ENCODE data around the gene HYLS1. TPM values are rescaled to one million over a fixed set of nuclear protein-coding genes. Genes with fewer than 3 reads are reported as not detected.

The HYLS1 gene
- polyA plus RNA-seq, 2 of the 4 experiments (the other 2 are of a cell fraction) = 14.9 to 18.7 TPM

DNA sequence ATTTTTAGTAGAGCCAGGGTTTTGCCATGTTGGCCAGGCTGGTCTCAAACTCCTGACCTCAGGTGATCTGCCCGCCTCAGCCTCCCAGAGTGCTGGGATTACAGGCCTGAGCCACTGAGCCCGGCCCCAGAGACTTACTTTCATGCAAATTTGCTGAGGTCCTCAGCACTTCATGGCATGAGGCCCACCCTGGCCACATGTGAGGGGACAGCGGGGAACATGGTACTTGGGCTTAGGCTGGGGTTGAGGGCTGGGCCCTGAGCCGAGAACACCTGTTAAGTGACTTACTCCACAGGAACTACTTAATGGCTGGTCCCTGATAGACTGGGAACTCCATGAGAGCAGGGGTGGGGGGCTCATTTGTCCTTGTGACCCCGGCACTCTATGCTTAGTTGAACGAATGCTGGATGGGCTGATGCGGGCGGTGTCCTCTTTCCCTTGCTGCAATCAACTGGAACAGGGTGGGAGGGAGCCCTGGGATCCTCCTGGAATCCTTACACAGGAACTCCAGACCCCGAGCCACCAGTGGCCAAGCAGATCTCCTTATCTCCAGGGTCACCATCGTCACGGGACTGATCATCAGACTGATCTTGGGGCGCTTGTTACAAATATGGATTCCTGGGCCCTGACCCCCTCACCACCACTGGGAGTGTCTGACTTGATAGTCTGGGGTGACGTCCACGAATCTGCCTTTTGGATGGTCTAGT is 59.4 kb downstream of the HYLS1 start:
- Histone ChIP-seq H3K4me1 (no peaks in the 10 kb centered on the region), H3K27ac (no peak overlapping the region), H3K4me2 (no peak overlapping the region), H3K4me3 (no peak overlapping the region), H3K9me3 (no peaks in the 10 kb centered on the region)
- DNase-seq (ENCODE audit: low read depth in 1 of 2, low spot score in 1 of 2) (no peak), FAIRE-seq (no peak), ATAC-seq (no peak)
- ChIA-PET POLR2A (no interaction called here), CTCF (interaction anchor here (1.1 kb wide), 1 partner anchor 24 kb away, joined by 4 read pairs; no protein-coding TSS in a partner anchor)
- TF ChIP-seq SMC3 (IDR thresholded peaks at IDR 0.05) (no peak), HOXB5 (CRISPR knock-in tag; IDR thresholded peaks at IDR 0.05) (no peak), HOXB13 (CRISPR knock-in tag; IDR thresholded peaks at IDR 0.05; ENCODE audit: low read depth) (no peak), MAX (IDR thresholded peaks at IDR 0.05) (no peak), FOSB (CRISPR knock-in tag; IDR thresholded peaks at IDR 0.05) (no peak), ZC3H11A (IDR thresholded peaks at IDR 0.05) (no peak), CEBPB (IDR thresholded peaks at IDR 0.05) (no peak), ZSCAN20 (CRISPR knock-in tag; IDR thresholded peaks at IDR 0.05) (no peak), POLR2AphosphoS2 (conservative IDR thresholded peaks at IDR 0.05; ENCODE audit: low read length) (no peak), FOSL2 (IDR thresholded peaks at IDR 0.05) (no peak), FOSL2 (CRISPR knock-in tag; IDR thresholded peaks at IDR 0.05) (no peak), TFCP2L1 (CRISPR knock-in tag; IDR thresholded peaks at IDR 0.05) (no peak), EHMT2 (IDR thresholded peaks at IDR 0.05; ENCODE audit: low read depth) (no peak), RFX5 (IDR thresholded peaks at IDR 0.05) (no peak)
- 74% methylated on average over 11 of the region's 14 CpGs for whole genome bisulfite sequencing (ENCODE audit: missing lambda C conversion rate)

GRCh38 chr11:125947419-125948277 is 60.2 kb downstream of the HYLS1 start:
- no peaks in the 10 kb centered on the region for H3K4me1 ChIP-seq
- no peaks in the 10 kb centered on the region for H3K9me3 ChIP-seq
- WGBS (ENCODE audit: missing lambda C conversion rate) = 72% methylated on average over 11 of the region's 24 CpGs
- DNase-seq (ENCODE audit: low read depth in 1 of 2, low spot score in 1 of 2) (no peak), ATAC-seq (no peak), FAIRE-seq (no peak)
- H3K4me2 ChIP-seq = no peak overlapping the region
- ChIA-PET POLR2A (no interaction called here), CTCF (no interaction called here)
- no peak overlapping the region for H3K4me3 ChIP-seq
- H3K27ac ChIP-seq = no peak overlapping the region
- TF ChIP-seq RCOR1 (IDR thresholded peaks at IDR 0.05; ENCODE audit: low read depth, low read length) (no peak), FOXS1 (CRISPR knock-in tag; IDR thresholded peaks at IDR 0.05) (no peak), FOSL2 (IDR thresholded peaks at IDR 0.05) (no peak), FOSL2 (CRISPR knock-in tag; IDR thresholded peaks at IDR 0.05) (no peak), HEYL (CRISPR knock-in tag; IDR thresholded peaks at IDR 0.05) (no peak), CBX8 (IDR thresholded peaks at IDR 0.05) (no peak), CBX2 (IDR thresholded peaks at IDR 0.05; ENCODE audit: borderline replicate concordance, low read depth) (no peak), CHD2 (IDR thresholded peaks at IDR 0.05; ENCODE audit: low read length, partially characterized antibody) (no peak), ZSCAN20 (CRISPR knock-in tag; IDR thresholded peaks at IDR 0.05) (no peak), JUN (IDR thresholded peaks at IDR 0.05) (no peak), EP300 (IDR thresholded peaks at IDR 0.05) (no peak), HOXA7 (CRISPR knock-in tag; IDR thresholded peaks at IDR 0.05) (no peak)

DNA sequence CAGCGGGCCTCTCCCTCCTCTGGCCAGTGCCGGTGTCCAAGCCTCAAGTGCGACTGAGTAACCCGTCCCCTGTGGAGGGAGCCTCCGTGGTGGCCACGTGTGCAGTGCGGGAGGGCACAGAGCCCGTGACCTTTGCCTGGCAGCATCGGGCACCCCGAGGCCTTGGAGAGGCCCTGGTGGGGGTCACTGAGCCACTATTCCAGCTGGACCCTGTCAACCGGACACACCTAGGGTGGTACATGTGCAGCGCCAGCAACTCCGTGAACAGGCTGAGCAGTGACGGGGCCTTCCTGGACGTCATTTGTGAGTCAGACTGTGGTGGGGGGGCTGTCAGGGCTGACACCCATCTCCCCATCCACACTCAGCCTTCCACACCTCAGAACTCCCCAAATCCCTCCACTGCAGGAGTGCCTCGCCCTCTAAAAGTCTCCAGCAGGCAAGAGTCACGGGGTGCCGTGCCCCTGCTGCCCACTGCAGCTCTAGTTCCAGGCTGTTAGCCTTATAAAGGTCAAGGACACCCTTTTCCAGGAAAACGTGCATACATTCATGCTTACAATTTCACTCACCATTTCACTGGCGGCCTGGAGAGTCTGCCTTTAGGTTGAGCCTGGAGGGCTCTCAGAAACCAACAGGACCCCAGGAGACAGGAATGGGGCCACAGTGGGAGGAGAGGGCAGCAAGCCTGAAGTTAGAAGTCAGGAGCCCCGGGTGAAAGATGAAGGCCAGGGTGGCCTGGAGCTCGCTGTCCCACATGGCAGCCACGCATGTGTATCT is 61.0 kb downstream of the HYLS1 start:
- FAIRE-seq (no peak), DNase-seq (ENCODE audit: low read depth in 1 of 2, low spot score in 1 of 2) (no peak), ATAC-seq (no peak)
- ChIA-PET POLR2A (no interaction called here), CTCF (no interaction called here)
- TF ChIP-seq SMC3 (IDR thresholded peaks at IDR 0.05) (no peak), MAX (IDR thresholded peaks at IDR 0.05) (no peak), NFE2L2 (conservative IDR thresholded peaks at IDR 0.05; ENCODE audit: low read length) (no peak), ZFP36 (IDR thresholded peaks at IDR 0.05; ENCODE audit: borderline replicate concordance, partially characterized antibody) (no peak), POLR2AphosphoS2 (conservative IDR thresholded peaks at IDR 0.05; ENCODE audit: low read length) (no peak), RCOR1 (IDR thresholded peaks at IDR 0.05; ENCODE audit: low read depth, low read length) (no peak), HOXB5 (CRISPR knock-in tag; IDR thresholded peaks at IDR 0.05) (no peak), FOSL2 (IDR thresholded peaks at IDR 0.05) (no peak), FOSL2 (CRISPR knock-in tag; IDR thresholded peaks at IDR 0.05) (no peak), E2F6 (IDR thresholded peaks at IDR 0.05; ENCODE audit: borderline replicate concordance, low read depth) (no peak), KDM5A (IDR thresholded peaks at IDR 0.05) (no peak), JUN (IDR thresholded peaks at IDR 0.05) (no peak), TP53 (CRISPR knock-in tag; IDR thresholded peaks at IDR 0.05) (no peak), FOXS1 (CRISPR knock-in tag; IDR thresholded peaks at IDR 0.05) (no peak), EP300 (IDR thresholded peaks at IDR 0.05) (no peak), EHF (CRISPR knock-in tag; IDR thresholded peaks at IDR 0.05) (no peak)
- TF ChIP-seq, protein P1, sequence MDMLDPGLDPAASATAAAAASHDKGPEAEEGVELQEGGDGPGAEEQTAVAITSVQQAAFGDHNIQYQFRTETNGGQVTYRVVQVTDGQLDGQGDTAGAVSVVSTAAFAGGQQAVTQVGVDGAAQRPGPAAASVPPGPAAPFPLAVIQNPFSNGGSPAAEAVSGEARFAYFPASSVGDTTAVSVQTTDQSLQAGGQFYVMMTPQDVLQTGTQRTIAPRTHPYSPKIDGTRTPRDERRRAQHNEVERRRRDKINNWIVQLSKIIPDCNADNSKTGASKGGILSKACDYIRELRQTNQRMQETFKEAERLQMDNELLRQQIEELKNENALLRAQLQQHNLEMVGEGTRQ (IDR thresholded peaks at IDR 0.05) = no peak
- Histone ChIP-seq H3K4me2 (no peak overlapping the region), H3K4me3 (no peak overlapping the region), H3K27ac (no peak overlapping the region), H3K9me3 (no peaks in the 10 kb centered on the region), H3K4me1 (no peaks in the 10 kb centered on the region)
- 68% methylated on average over 12 of the region's 23 CpGs for WGBS (ENCODE audit: missing lambda C conversion rate)
